Stimulated activated naive CD8-positive, alpha-beta T cell treated with anti-CD3 and anti-CD28 coated beads, Interleukin-15, Interleukin-2, amounts not matched to agents 100 U/mL and 50 U/mL, for 24 hours (primary cell): ENCODE data around the gene SCG3.
A peak's percentile ranks its signal among the peaks of the same experiment; 100 is the strongest.

ENCODE experiments used
- ATAC-seq: fragments of 150-1000 bp; cut with Tn5 transposase; one replicate; pipeline ENCODE4 v1.10.0; 2021
- DNase-seq: peaks from one replicate; pipeline ENCODE4 v3.0.0; 2021

The SCG3 gene

GRCh38 chr15:51727141-51727897 is 46.0 kb downstream of the SCG3 start:
- DNase-seq (no peak), ATAC-seq (peak; percentile 68)

GRCh38 chr15:51731549-51732267 is 50.4 kb downstream of the SCG3 start:
- DNase-seq = peak; percentile 36

GRCh38 chr15:51732646-51733045 is 51.3 kb downstream of the SCG3 start:
- ATAC-seq = no peak
- no peak for DNase-seq

More at GRCh38 chr15:51731549-51732267, 50.4 kb downstream of the SCG3 start:
- ATAC-seq = peak; percentile 64

DNA sequence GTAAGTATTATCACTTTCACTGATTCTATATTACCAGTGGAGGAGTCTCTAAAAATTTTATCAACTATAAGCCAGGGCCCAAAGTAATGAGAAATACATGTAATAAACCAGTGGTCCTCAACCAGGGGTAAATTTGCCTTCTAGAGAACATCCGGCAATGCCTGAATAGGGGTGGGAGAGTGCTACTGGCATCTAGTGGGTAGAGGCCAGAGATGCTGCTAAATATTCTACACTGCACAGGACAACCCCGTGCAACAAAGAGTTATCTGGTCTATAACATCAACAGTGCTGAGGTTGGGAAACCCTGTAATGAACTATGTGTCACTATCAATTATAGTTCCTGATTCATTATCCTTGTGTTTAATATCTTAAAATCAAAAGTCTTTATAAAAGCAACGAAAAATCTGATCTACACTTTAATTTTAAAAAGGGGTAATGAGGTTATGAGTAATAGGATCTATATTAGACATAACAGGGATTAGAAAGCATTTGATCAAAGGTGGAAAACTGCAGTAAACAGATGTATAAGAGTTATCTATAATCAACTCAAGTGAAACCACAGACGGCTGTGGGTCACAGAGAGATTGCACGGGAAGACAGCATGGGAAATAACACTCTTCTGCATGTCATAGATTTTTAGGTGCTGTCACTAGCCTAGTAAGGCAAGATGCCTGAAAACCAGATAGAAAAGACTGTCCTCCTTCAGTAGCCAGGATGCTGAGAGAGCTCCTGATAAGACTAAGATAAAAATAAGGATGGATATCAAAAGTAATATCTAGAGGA is 54.1 kb downstream of the SCG3 start:
- peak; percentile 32 for ATAC-seq
- DNase-seq = peak; percentile 28

DNA sequence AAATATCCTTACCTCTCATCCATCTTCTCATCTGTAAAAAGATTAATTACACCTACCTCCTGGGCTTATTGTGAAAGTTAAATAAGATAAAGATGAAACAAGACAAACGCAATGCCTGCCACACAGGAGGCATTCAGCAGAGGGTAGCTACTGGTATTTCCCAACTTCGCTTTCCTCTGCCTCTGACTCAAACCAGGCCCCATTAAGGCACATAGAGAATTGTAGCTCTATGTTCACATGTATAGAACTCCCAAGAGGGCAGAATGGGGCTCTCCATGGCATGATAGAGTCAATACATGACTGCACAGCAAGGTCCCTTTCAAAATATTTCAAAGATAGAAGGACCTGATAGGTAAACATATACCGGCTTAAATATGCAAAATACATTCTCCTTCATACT is 54.8 kb downstream of the SCG3 start:
- ATAC-seq (peak; percentile 53), DNase-seq (peak; percentile 29)

- ATAC-seq = peak; percentile 60
- DNase-seq = peak; percentile 69
Measured at GRCh38 chr15:51736751-51737521, 55.6 kb downstream of the SCG3 start.

- ATAC-seq (peak; percentile 21), DNase-seq (peak; percentile 74)
Measured at GRCh38 chr15:51737522-51738305, 56.4 kb downstream of the SCG3 start, which contains the start of gene LYSMD2. TSS of gene LYSMD2 (minus strand) at chr15:51737655. CDS start at chr15:51737622, 33 bp downstream.

DNA sequence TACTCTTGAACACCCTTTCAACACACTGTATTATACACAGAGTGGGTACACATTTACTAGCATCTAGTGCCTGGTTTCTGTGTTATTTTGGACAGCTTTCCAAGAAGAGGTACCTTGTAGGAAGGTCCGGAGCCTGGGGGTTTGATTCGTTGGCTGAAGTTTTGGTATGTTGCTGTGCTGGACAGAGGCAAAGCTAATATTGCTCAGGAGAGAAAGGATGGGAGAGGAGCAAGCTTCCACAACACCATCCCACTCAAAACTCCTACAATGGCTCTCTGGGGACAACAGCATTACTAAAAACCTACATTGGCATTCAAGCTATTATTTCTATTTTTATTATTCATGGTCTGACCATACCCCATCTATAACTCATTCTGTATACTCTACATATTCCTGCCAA is 57.2 kb downstream of the SCG3 start:
- ATAC-seq (no peak), DNase-seq (no peak)

GRCh38 chr15:51739061-51739712 is 57.9 kb downstream of the SCG3 start:
- DNase-seq (no peak), ATAC-seq (no peak)

GRCh38 chr15:51749307-51749706 is 68.0 kb downstream of the SCG3 start:
- DNase-seq (no peak), ATAC-seq (no peak)

GRCh38 chr15:51750186-51750585 is 68.9 kb downstream of the SCG3 start:
- ATAC-seq (no peak), DNase-seq (no peak)

DNA sequence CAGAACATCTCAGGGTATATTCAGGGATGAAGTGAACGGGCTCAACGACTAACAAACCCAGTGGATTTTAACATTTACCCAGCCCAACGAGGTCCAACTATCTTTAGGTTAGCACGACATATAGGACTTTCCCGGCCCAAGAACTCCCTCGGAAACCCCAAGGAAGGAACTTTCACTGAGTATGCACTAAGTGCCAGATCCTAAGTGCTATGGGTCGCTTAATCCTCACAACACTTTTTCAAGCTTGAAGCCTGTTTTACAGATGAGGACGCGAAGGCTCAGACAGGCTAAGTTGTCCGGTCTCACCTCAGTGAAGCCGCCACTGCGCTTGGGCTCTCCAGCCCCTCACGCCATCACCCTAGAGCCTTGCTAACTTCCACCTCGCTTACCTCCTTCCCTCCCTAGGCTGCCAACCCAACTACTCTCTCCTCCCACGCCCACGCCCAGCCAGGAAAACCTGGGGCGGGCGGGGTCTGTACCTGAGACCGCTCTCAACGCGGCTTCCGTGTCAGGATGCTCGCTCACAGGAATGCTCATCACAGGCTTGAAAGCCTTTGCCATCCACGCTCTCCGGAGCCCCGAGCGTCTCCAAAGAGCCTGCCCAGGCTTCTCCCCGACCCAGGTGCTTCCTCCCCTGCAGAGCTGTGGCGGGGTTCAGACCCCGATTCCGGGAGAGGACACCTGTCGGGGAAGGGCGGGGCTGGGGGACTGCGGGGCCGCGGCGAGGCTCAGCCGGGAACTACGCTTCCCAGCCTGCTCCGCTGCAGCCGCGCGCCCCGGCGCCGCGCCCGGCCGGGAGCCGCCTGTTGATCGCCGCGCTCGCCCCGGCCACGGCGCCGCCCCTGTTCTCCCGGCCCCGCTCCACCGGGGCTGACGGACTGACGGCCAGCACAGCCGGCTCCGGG is 69.7 kb downstream of the SCG3 start, which contains the start of gene TMOD2:
TSS of gene TMOD2 (plus strand) at position 806 of the 905 bp plus-strand sequence. CDS start 14,845 bp downstream, outside the sequence.
- ATAC-seq (peak; percentile 88), DNase-seq (peak; percentile 67)

DNA sequence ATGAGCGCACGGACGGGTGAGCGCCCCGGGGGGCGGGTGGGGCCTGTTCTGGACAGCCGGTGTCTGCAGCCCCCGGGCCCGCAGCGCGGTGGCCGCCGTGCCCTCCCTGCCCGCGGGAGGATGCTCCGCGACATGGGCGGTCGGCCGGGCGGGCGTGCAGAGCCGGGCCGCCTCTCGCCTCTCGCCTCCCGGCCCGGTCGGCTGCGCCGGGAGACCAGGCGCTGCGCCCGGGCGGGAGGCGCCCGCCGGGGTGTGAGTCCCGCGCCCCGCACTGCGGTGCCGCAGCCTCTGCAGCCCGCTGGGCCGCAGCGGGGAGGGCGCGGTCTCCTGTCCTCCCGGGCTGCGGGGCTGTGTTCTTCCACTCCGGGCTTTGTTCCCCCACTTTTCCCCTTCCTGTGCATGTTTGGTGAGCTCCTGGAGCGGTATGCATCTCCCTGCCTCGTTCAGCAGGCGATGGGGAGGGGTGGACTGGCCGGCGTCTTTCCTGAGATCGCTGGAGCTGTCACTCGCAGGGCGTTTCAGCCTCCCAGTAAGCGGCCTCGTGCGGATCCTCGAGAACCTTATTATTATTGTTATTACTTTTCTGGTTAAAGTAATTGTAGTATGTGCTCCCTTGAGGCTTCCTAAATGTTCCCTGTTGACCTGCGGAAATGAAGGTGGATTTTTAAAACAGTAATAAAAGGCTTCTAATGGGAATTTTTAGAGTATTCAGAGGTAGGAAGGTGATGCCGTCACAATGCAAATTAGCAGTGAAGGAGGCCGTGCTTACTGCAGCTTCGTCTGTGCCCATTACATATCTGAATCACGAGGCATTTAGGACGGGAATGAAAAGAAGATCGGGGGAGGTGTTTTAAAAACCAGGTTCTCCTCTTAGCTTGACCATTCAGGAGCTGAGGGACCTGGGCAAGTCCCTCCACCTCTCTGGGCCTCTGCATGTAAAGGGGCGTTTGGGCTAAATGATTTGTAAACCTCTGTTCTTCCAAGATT is 70.7 kb downstream of the SCG3 start:
- ATAC-seq (peak; percentile 30), DNase-seq (peak; percentile 29)

DNA sequence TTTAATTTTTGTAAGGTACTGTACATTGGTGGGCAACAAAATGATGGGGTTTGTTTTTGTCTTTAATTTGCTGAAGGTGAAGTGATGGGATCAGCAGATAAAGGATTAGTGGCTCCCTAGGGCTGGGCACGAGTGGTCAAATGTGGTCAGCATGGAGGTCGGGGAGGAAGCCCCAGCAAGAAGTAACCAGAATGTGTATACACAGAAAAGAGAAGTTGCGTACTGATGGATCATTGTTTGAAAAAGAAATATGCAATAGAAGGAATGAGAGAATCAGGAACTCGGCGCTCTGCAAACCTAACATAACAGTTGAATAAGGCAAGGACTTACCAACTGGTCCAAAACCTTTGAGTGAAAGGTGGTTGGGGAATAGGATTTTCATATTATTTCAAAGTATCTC is 71.6 kb downstream of the SCG3 start:
- ATAC-seq (no peak), DNase-seq (no peak)

- ATAC-seq = no peak
- no peak for DNase-seq
Measured at GRCh38 chr15:51754267-51754666, 73.0 kb downstream of the SCG3 start.

DNA sequence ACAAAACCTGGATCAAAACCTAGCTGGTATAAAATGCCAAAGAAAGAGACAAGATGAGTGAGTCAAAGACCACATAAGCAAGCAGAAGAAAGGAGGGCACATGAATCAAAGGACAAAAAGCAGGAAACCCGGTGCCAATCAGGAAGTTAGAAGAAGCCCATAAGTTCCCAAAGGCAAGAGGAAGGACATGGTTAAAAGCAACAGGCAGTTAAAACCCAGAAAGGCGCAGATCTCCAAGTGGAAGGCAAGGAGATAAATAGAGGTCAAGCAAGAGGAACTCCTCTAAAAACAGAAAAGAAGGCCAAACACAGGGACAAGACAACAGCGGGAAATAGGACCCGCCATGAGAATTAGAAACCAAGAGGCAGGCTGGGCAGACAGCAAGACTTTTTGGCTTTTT is 74.5 kb downstream of the SCG3 start:
- ATAC-seq (no peak), DNase-seq (no peak)

- ATAC-seq = no peak
Measured at GRCh38 chr15:51756482-51756881, 75.2 kb downstream of the SCG3 start.

DNA sequence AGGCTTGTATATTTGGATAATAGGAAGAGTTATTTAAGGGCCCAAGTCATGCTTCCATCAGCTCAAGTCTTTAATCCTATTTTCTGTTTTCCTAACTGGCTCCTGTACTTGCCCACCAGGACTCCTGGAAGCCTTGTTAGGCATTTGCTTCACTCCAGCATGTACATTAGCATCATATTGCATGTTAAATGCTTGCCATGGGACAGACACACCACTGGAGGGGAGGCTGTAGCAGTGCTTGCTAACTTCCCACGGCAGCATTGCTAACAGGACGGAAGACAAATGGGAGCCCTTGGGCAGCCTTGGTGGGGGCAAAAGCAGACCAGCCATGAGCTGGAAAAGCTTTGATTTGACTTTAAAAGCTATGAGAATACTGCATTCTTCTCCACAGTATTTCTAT is 76.1 kb downstream of the SCG3 start:
- ATAC-seq (no peak), DNase-seq (no peak)

More at GRCh38 chr15:51756482-51756881, 75.2 kb downstream of the SCG3 start:
- DNase-seq = no peak
